Endodermal cell (in vitro differentiated cells): Measurements from ENCODE around the gene BOK. TPM values are rescaled to one million over a fixed set of nuclear protein-coding genes. Genes with fewer than 3 reads are reported as not detected.

ENCODE experiments used
- DNase-seq: peaks from one replicate; pipeline ENCODE4 v3.0.0-alpha.2; 2017
- H3K27ac ChIP-seq: 2 replicates; pipeline ENCODE4 v1.5.1; 2013; ENCODE audit warnings: mild to moderate bottlenecking, low read depth, low read length, moderate library complexity
- H3K27me3 ChIP-seq: 2 replicates; pipeline ENCODE4 v1.6.1; 2013; ENCODE audit warnings: mild to moderate bottlenecking, low read length, moderate library complexity; ENCODE audit not compliant: insufficient read depth, control insufficient read depth, poor library complexity, severe bottlenecking
- H3K36me3 ChIP-seq: 2 replicates; pipeline ENCODE4 v1.7.0; 2013; ENCODE audit warnings: mild to moderate bottlenecking, low read length, moderate library complexity; ENCODE audit not compliant: control insufficient read depth, insufficient read depth
- H3K4me1 ChIP-seq: one replicate; pipeline ENCODE4 v1.7.0; 2013; ENCODE audit warnings: low read length; ENCODE audit not compliant: control insufficient read depth, insufficient read depth
- H3K4me3 ChIP-seq: 2 replicates; pipeline ENCODE4 v1.5.1; 2013; ENCODE audit warnings: mild to moderate bottlenecking, low read length, moderate library complexity
- H3K9ac ChIP-seq: 2 replicates; pipeline ENCODE4 v1.6.1; 2013; ENCODE audit warnings: mild to moderate bottlenecking, low read length, moderate library complexity; ENCODE audit not compliant: poor library complexity, severe bottlenecking; ENCODE audit errors: extremely low read depth
- H3K9me3 ChIP-seq: 2 replicates; pipeline ENCODE4 v1.6.1; 2013; ENCODE audit warnings: mild to moderate bottlenecking, low read length, moderate library complexity; ENCODE audit not compliant: control insufficient read depth
- H3K27ac Mint-ChIP-seq: 2 replicates; pipeline ENCODE4 v1.8.0; 2020; ENCODE audit warnings: mixed read lengths
- H3K27me3 Mint-ChIP-seq: 2 replicates; pipeline ENCODE4 v1.8.0; 2021; ENCODE audit warnings: mild to moderate bottlenecking, mixed read lengths; ENCODE audit not compliant: insufficient read depth
- H3K36me3 Mint-ChIP-seq: 2 replicates; pipeline ENCODE4 v1.8.0; 2020; ENCODE audit warnings: low read depth, mixed read lengths
- H3K4me1 Mint-ChIP-seq: 2 replicates; pipeline ENCODE4 v1.8.0; 2020; ENCODE audit warnings: mixed read lengths
- H3K4me3 Mint-ChIP-seq: 2 replicates; pipeline ENCODE4 v1.8.0; 2020; ENCODE audit warnings: mild to moderate bottlenecking, moderate library complexity, mixed read lengths
- H3K9me3 Mint-ChIP-seq: 2 replicates; pipeline ENCODE4 v1.8.0; 2020; ENCODE audit warnings: mild to moderate bottlenecking, mixed read lengths
- WGBS, 2 experiments: methylation state at CpG; one replicate each; pipeline versions ENCODE4 v1.1.5 to v1.1.7; 2013; ENCODE audit warnings: missing lambda C conversion rate in 2 of 2, mixed read lengths in 1 of 2; ENCODE audit not compliant: insufficient coverage in 1 of 2, insufficient read length in 1 of 2; 5-methylcytosine and 5-hydroxymethylcytosine counted together
- long read RNA-seq, 4 experiments: library from polyadenylated mRNA in 2 of 4; library from RNA in 1 of 4; library from capped mRNA in 1 of 4; stranded (forward) in 3 of 4; unstranded in 1 of 4; transcript quantifications; one replicate each; pipeline ENCODE4 v2.0.0, GENCODE V29; 2020 to 2021; ENCODE audit warnings: inconsistent platforms in 1 of 4
- polyA plus RNA-seq, 2 experiments: library from polyadenylated mRNA; stranded (reverse); fragments of 50-300 nt; gene quantifications; one replicate each; pipeline ENCODE4 v1.2.3, GENCODE V29; 2013
- total RNA-seq, 2 donors: library from RNA; stranded (reverse); fragmentation: NEBNext Ultra II Directional in 1 of 2; extraction: Animal tissue kit (Norgen Biotek cat#: 25700) in 1 of 2; gene quantifications; 2 replicates in 1 of 2; 3 replicates in 1 of 2; pipeline ENCODE4 v1.2.1, GENCODE V29; 2021
- TF ChIP-seq, protein P1 (sequence below): fragments of 200-600 bp; sonication (generic); conservative IDR thresholded peaks from 2 replicates; pipeline ENCODE4 v1.5.0; 2021; ENCODE audit warnings: antibody characterized with exemption, mild to moderate bottlenecking

Gene BOK
- total RNA-seq = 10 to 100 TPM; 23.4 to 24.5 TPM
- polyA plus RNA-seq (2013, experiment 1 of 2) = 14.1 TPM
- polyA plus RNA-seq (2013, experiment 2 of 2) = 13.7 TPM
- long read RNA-seq, experiment 1, partial matches to known transcripts = 4 of 17 reads
- long read RNA-seq, experiment 1, other reads (novel, unspliced or antisense) = 10 of 17 reads
- long read RNA-seq, experiment 2, transcript BOK-201 (5 exons, 2,657 nt) = major isoform, 38 of 61 reads
- long read RNA-seq, experiment 2, partial matches to known transcripts = 7 of 61 reads
- long read RNA-seq, experiment 2, other reads (novel, unspliced or antisense) = 16 of 61 reads
- long read RNA-seq, experiment 3, partial matches to known transcripts = 24 of 66 reads
- long read RNA-seq, experiment 3, other reads (novel, unspliced or antisense) = 42 of 66 reads
- long read RNA-seq, experiment 4, partial matches to known transcripts = 0 of 1 reads
- long read RNA-seq, experiment 4, other reads (novel, unspliced or antisense) = 1 of 1 reads

DNA sequence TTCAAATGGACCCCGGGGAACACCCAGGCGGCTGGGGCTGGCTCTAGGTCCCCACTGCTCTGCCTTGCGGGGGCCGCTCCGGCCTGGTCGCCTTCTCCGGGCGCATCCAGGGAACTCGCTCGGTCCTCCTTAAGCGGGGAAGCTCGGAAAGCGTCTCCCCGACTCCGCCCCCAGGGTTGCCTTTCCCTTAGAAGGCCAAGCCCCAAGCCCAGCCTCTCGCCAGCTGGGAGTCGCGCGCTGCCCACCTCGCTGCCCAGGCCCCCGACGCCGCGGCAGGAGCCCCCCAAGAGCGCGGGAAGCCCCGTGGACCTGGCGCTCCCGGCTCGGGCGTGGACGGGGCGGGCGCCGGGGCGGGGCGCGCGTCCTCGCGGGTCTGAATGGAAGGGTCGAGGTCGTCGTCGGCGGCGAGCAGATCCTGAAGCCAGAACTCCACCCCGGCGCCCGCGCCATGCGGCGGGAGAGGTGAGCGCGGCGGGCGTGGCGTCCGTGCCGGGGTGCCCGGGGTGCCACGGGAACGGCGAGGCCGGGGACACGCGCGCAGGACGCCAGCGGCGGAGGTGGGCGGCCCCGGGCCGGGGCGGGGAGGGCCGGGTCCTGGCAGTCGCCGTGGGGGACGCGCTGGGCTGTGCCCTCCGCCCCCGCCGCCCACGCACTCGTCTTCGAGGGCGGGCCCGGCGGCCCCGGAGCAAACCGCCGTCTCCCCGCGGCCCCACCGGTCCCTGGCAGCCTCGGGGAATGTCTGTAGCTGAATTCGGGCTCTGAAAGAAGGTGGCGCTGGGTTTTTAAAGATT, at the start of gene BOK:
Gene BOK (plus strand): TSS at position 214 of the 791 bp plus-strand sequence. CDS start 739 bp downstream, outside the sequence.
- DNase-seq = peak; percentile 92
- peaks cover 6% of the 10 kb centered on the region for H3K27me3 Mint-ChIP-seq
- TF ChIP-seq, protein P1, sequence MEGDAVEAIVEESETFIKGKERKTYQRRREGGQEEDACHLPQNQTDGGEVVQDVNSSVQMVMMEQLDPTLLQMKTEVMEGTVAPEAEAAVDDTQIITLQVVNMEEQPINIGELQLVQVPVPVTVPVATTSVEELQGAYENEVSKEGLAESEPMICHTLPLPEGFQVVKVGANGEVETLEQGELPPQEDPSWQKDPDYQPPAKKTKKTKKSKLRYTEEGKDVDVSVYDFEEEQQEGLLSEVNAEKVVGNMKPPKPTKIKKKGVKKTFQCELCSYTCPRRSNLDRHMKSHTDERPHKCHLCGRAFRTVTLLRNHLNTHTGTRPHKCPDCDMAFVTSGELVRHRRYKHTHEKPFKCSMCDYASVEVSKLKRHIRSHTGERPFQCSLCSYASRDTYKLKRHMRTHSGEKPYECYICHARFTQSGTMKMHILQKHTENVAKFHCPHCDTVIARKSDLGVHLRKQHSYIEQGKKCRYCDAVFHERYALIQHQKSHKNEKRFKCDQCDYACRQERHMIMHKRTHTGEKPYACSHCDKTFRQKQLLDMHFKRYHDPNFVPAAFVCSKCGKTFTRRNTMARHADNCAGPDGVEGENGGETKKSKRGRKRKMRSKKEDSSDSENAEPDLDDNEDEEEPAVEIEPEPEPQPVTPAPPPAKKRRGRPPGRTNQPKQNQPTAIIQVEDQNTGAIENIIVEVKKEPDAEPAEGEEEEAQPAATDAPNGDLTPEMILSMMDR = no peak
- Histone ChIP-seq H3K27me3 (no peaks in the 10 kb centered on the region), H3K4me3 (peak within 1 kb of the TSS; percentile 76), H3K27ac (no peak within 1 kb of the TSS), H3K9ac (peak within 1 kb of the TSS; percentile 41), H3K36me3 (no peaks in the 10 kb centered on the region), H3K4me1 (peaks cover 4% of the 10 kb centered on the region), H3K9me3 (peaks cover 14% of the 10 kb centered on the region)
- 1% methylated on average over 28 to 98 of the region's 98 CpGs for WGBS, 2 experiments
- no peak within 1 kb of the TSS for H3K27ac Mint-ChIP-seq
- peak within 1 kb of the TSS; percentile 60 for H3K4me3 Mint-ChIP-seq
- peaks cover 20% of the 10 kb centered on the region for H3K9me3 Mint-ChIP-seq
- peaks cover 3% of the 10 kb centered on the region for H3K4me1 Mint-ChIP-seq
- H3K36me3 Mint-ChIP-seq = no peaks in the 10 kb centered on the region

DNA sequence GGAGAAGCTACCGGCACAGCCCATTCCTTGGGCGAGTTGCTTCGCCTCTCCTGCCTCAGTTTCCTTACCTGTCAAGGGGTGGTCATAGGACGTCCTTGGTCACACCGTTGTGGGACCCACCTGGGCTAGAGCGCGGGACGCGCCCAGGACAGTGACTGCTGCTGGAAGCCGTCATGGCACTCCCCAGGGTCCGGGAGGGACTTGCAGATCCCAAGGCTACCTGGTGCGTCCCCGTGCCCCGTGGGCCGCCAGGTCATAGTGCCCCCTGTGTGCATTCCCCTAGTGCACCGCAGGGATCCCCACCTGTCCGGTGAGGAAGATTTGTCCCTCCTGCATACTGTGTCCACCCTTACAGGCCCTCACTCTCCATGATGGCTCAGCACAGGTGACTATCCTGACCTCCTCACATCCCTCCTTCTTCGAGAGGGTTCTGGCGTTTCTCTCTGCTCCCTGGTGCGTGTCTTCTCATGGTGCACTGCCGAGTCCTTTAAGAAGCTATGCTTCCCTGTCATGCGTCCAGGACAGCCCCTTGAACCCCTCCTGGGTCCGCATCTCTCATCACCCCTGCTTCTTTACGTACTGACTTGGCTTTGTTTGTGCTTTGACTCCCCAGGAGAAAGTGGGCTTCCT, 49.3 kb upstream of the BOK start:
- TF ChIP-seq, protein P1 = no peak
- Histone ChIP-seq H3K27ac (no peak overlapping the region), H3K9ac (peak overlapping the region; percentile 46), H3K4me3 (peak overlapping the region; percentile 87), H3K36me3 (peaks cover 5% of the 10 kb centered on the region), H3K4me1 (no peaks in the 10 kb centered on the region), H3K9me3 (no peaks in the 10 kb centered on the region), H3K27me3 (no peaks in the 10 kb centered on the region)
- peaks cover 2% of the 10 kb centered on the region for H3K36me3 Mint-ChIP-seq
- peaks cover 10% of the 10 kb centered on the region for H3K4me1 Mint-ChIP-seq
- peaks cover 11% of the 10 kb centered on the region for H3K27me3 Mint-ChIP-seq
- no peaks in the 10 kb centered on the region for H3K9me3 Mint-ChIP-seq
- peak overlapping the region; percentile 70 for H3K27ac Mint-ChIP-seq
- WGBS, 2 experiments = 47 to 57% methylated on average over 17 to 24 of the region's 24 CpGs
- DNase-seq = no peak
- peak overlapping the region; percentile 78 for H3K4me3 Mint-ChIP-seq

GRCh38 chr2:241511091-241511741, 47.3 kb upstream of the BOK start:
- Histone ChIP-seq H3K4me1 (no peaks in the 10 kb centered on the region), H3K27me3 (no peaks in the 10 kb centered on the region), H3K27ac (no peak overlapping the region), H3K9ac (no peak overlapping the region), H3K9me3 (no peaks in the 10 kb centered on the region), H3K36me3 (no peaks in the 10 kb centered on the region), H3K4me3 (no peak overlapping the region)
- H3K36me3 Mint-ChIP-seq = peaks cover 2% of the 10 kb centered on the region
- TF ChIP-seq, protein P1 = no peak
- H3K4me3 Mint-ChIP-seq = no peak overlapping the region
- peaks cover 9% of the 10 kb centered on the region for H3K4me1 Mint-ChIP-seq
- peaks cover 11% of the 10 kb centered on the region for H3K27me3 Mint-ChIP-seq
- no peak overlapping the region for H3K27ac Mint-ChIP-seq
- no peak for DNase-seq
- 80 to 96% methylated on average over 3 to 6 of the region's 6 CpGs for WGBS, 2 experiments
- H3K9me3 Mint-ChIP-seq = no peaks in the 10 kb centered on the region
